HepG2 (cell line): ENCODE data around the gene MED1.
"Not testable (repeated sequence)": the region's sequence is repeated elsewhere in the genome, so short reads cannot be mapped to it uniquely, and the experiment has no call there.

Experiments used
- DPF2 ChIP-seq: sonication (generic); formaldehyde crosslinking; IDR thresholded peaks from 2 replicates; pipeline ENCODE4 v1.4.0; 2020; ENCODE audit warnings: mild to moderate bottlenecking, low read depth, missing genetic modification reagents, borderline replicate concordance
- ZNF512B ChIP-seq: sonication (generic); formaldehyde crosslinking; IDR thresholded peaks from 2 replicates; pipeline ENCODE4 v1.5.1; 2020; ENCODE audit warnings: missing genetic modification reagents, mild to moderate bottlenecking, borderline replicate concordance
- TF ChIP-seq, protein P1 (sequence below): sonication (generic); formaldehyde crosslinking; IDR thresholded peaks from 2 replicates; pipeline ENCODE4 v1.4.0; 2020; ENCODE audit warnings: missing genetic modification reagents, borderline replicate concordance

GRCh38 chr17:39367805-39368204 is 83.3 kb downstream of the MED1 start:
- TF ChIP-seq DPF2; ZNF512B (CRISPR knock-in tag): not testable (repeated sequence)
- TF ChIP-seq, protein P1, sequence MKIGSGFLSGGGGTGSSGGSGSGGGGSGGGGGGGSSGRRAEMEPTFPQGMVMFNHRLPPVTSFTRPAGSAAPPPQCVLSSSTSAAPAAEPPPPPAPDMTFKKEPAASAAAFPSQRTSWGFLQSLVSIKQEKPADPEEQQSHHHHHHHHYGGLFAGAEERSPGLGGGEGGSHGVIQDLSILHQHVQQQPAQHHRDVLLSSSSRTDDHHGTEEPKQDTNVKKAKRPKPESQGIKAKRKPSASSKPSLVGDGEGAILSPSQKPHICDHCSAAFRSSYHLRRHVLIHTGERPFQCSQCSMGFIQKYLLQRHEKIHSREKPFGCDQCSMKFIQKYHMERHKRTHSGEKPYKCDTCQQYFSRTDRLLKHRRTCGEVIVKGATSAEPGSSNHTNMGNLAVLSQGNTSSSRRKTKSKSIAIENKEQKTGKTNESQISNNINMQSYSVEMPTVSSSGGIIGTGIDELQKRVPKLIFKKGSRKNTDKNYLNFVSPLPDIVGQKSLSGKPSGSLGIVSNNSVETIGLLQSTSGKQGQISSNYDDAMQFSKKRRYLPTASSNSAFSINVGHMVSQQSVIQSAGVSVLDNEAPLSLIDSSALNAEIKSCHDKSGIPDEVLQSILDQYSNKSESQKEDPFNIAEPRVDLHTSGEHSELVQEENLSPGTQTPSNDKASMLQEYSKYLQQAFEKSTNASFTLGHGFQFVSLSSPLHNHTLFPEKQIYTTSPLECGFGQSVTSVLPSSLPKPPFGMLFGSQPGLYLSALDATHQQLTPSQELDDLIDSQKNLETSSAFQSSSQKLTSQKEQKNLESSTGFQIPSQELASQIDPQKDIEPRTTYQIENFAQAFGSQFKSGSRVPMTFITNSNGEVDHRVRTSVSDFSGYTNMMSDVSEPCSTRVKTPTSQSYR (CRISPR knock-in tag) = not testable (repeated sequence)
